ENCODE measurements around the gene SLX4IP.

SLX4IP gene

GRCh38 chr20:10428008-10428407 is 7.1 kb upstream of the SLX4IP start:
- no peak for DNase-seq (ENCODE audit: low read depth in 2 of 2)

- no peak for DNase-seq (ENCODE audit: low read depth in 2 of 2)
Measured at GRCh38 chr20:10429443-10429981, 5.6 kb upstream of the SLX4IP start.

- DNase-seq (ENCODE audit: low read depth in 2 of 2) = no peak
Measured at GRCh38 chr20:10430000-10430466, 5.1 kb upstream of the SLX4IP start.

- no peak for DNase-seq (ENCODE audit: low read depth in 2 of 2)
Measured at GRCh38 chr20:10430704-10431103, 4.4 kb upstream of the SLX4IP start.

GRCh38 chr20:10432079-10432478 is 3.0 kb upstream of the SLX4IP start:
- DNase-seq (ENCODE audit: low read depth in 2 of 2) = no peak

- DNase-seq (ENCODE audit: low read depth in 2 of 2) = no peak
Measured at GRCh38 chr20:10433014-10433622, 2.0 kb upstream of the SLX4IP start.

- peak; percentile 60 to 72 for DNase-seq (ENCODE audit: low read depth in 2 of 2)
Measured at GRCh38 chr20:10433623-10434466, 1.3 kb upstream of the SLX4IP start, which contains the start of gene MKKS. Gene MKKS, minus strand, starts transcription at chr20:10434222. Its CDS starts 20,708 bp downstream, at chr20:10413514.

GRCh38 chr20:10434467-10434831 is 656 bp upstream of the SLX4IP start:
- peak; percentile 37 to 47 for DNase-seq (ENCODE audit: low read depth in 2 of 2)

GRCh38 chr20:10436053-10436699 is 1.1 kb downstream of the SLX4IP start:
- DNase-seq (ENCODE audit: low read depth in 2 of 2) = no peak

GRCh38 chr20:10438217-10438616 is 3.1 kb downstream of the SLX4IP start:
- no peak for DNase-seq (ENCODE audit: low read depth in 2 of 2)

GRCh38 chr20:10443936-10444335 is 8.8 kb downstream of the SLX4IP start:
- no peak for DNase-seq (ENCODE audit: low read depth in 2 of 2)

GRCh38 chr20:10445758-10446157 is 10.7 kb downstream of the SLX4IP start:
- no peak for DNase-seq (ENCODE audit: low read depth in 2 of 2)

GRCh38 chr20:10447028-10447427 is 11.9 kb downstream of the SLX4IP start:
- DNase-seq (ENCODE audit: low read depth in 2 of 2) = no peak

- no peak for DNase-seq (ENCODE audit: low read depth in 2 of 2)
Measured at GRCh38 chr20:10448270-10449156, 13.4 kb downstream of the SLX4IP start.

GRCh38 chr20:10449270-10449669 is 14.2 kb downstream of the SLX4IP start:
- no peak for DNase-seq (ENCODE audit: low read depth in 2 of 2)

GRCh38 chr20:10453241-10453640 is 18.1 kb downstream of the SLX4IP start:
- DNase-seq (ENCODE audit: low read depth in 2 of 2) = no peak

- DNase-seq (ENCODE audit: low read depth in 2 of 2) = no peak
Measured at GRCh38 chr20:10454151-10454750, 19.1 kb downstream of the SLX4IP start.

- DNase-seq (ENCODE audit: low read depth in 2 of 2) = no peak
Measured at GRCh38 chr20:10461495-10461894, 26.4 kb downstream of the SLX4IP start.

- no peak for DNase-seq (ENCODE audit: low read depth in 2 of 2)
Measured at GRCh38 chr20:10462516-10462915, 27.4 kb downstream of the SLX4IP start.

- no peak for DNase-seq (ENCODE audit: low read depth in 2 of 2)
Measured at GRCh38 chr20:10463622-10464021, 28.5 kb downstream of the SLX4IP start.

- no peak for DNase-seq (ENCODE audit: low read depth in 2 of 2)
Measured at GRCh38 chr20:10465135-10465534, 30.0 kb downstream of the SLX4IP start.
